Endothelial cell of umbilical vein (primary cell): ENCODE data around the gene TRIM3. TPM values are rescaled to one million over a fixed set of nuclear protein-coding genes. Genes with fewer than 3 reads are reported as not detected.

Source experiments
- BruUV-seq: library from RNA; stranded (reverse); fragments of 400-500 nt; replicated peaks from 2 replicates; lab custom pipeline; 2021; lab: Mats Ljungman, UMichigan
- CTCF ChIA-PET: fragments of 300-600, 350-600 bp; sonication (Branson Sonifier 250); formaldehyde crosslinking; loops from one replicate; lab custom pipeline; 2021; ENCODE audit warnings: antibody characterized with exemption, inconsistent platforms; lab: Charles Lee
- POLR2A ChIA-PET: fragments of 300-600, 350-600 bp; sonication (Branson Sonifier 250); formaldehyde crosslinking; loops from one replicate; lab custom pipeline; 2021; ENCODE audit warnings: antibody characterized with exemption, inconsistent platforms; lab: Charles Lee
- DNase-seq: peaks from one replicate; pipeline ENCODE4 v3.0.0-alpha.2; 2011; ENCODE audit warnings: low read depth, low spot score
- FAIRE-seq: peaks from 2 replicates; lab custom pipeline; 2011; peaks lifted over from hg19 to GRCh38; lab: Jason Lieb, UNC
- H2AFZ ChIP-seq: 2 replicates; pipeline ENCODE4 v1.6.0; 2012; ENCODE audit warnings: low read depth, low read length, control low read depth, inconsistent platforms
- H3K27ac ChIP-seq: 2 replicates; pipeline ENCODE4 v1.5.1; 2011; ENCODE audit warnings: low read depth, mild to moderate bottlenecking, control low read depth, low read length, moderate library complexity; ENCODE audit not compliant: insufficient read depth
- H3K27me3 ChIP-seq, 2 experiments: 2 replicates each; pipeline versions ENCODE4 v1.6.0 to v1.6.1; 2011; ENCODE audit warnings: low read length in 2 of 2, mixed read lengths in 1 of 2; ENCODE audit not compliant: control insufficient read depth in 2 of 2, insufficient read depth in 2 of 2
- H3K36me3 ChIP-seq, 2 experiments: 2 replicates in 1 of 2; 3 replicates in 1 of 2; pipeline ENCODE4 v1.5.1; 2011; ENCODE audit warnings: low read length in 2 of 2, mild to moderate bottlenecking in 1 of 2, moderate library complexity in 1 of 2; ENCODE audit not compliant: control insufficient read depth in 2 of 2, insufficient read depth in 2 of 2; ENCODE audit errors: extremely low read depth in 1 of 2
- H3K4me1 ChIP-seq: 3 replicates; pipeline ENCODE4 v1.5.1; 2011; ENCODE audit warnings: mild to moderate bottlenecking, low read length; ENCODE audit not compliant: control insufficient read depth, insufficient read depth; ENCODE audit errors: extremely low read depth
- H3K4me2 ChIP-seq: 2 replicates; pipeline ENCODE4 v1.6.1; 2011; ENCODE audit warnings: low read length, control low read depth, mixed read lengths; ENCODE audit not compliant: insufficient read depth
- H3K4me3 ChIP-seq, 3 experiments: fragments of 200-600 bp in 1 of 3; sonication (generic), shearing (Covaris generic) in 1 of 3; replicated peaks in 1 of 3; 2 replicates each; pipeline ENCODE4 v1.5.1; 2011 to 2016; ENCODE audit warnings: control low read depth in 3 of 3, low read length in 3 of 3, mild to moderate bottlenecking in 2 of 3, inconsistent platforms in 1 of 3, low read depth in 1 of 3, moderate library complexity in 1 of 3; ENCODE audit not compliant: insufficient read depth in 1 of 3
- H3K79me2 ChIP-seq: 2 replicates; pipeline ENCODE4 v1.6.0; 2012; ENCODE audit warnings: low read length, inconsistent platforms; ENCODE audit not compliant: control insufficient read depth, insufficient read depth
- H3K9ac ChIP-seq: replicated peaks from 2 replicates; pipeline ENCODE3; 2011; ENCODE audit warnings: low read length, control low read depth; ENCODE audit not compliant: insufficient read depth; ENCODE audit errors: extremely low read depth
- H3K9me1 ChIP-seq: replicated peaks from 3 replicates; pipeline ENCODE4 v1.6.0; 2011; ENCODE audit warnings: mild to moderate bottlenecking, low read length; ENCODE audit not compliant: control insufficient read depth, insufficient read depth; ENCODE audit errors: extremely low read depth
- H3K9me3 ChIP-seq: replicated peaks from 2 replicates; pipeline ENCODE4 v1.5.1; 2012; ENCODE audit warnings: low read length, inconsistent platforms; ENCODE audit not compliant: control insufficient read depth, insufficient read depth
- H4K20me1 ChIP-seq: replicated peaks from 2 replicates; pipeline ENCODE3; 2011; ENCODE audit warnings: mild to moderate bottlenecking, low read length; ENCODE audit not compliant: control insufficient read depth, insufficient read depth; ENCODE audit errors: extremely low read depth
- CTCF ChIP-seq, 2 donors: IDR thresholded peaks; 1 replicate in 1 of 2; 2 replicates in 1 of 2; pipeline ENCODE4 v1.5.1; 2011; ENCODE audit warnings: low read length in 2 of 2, mild to moderate bottlenecking in 2 of 2, moderate library complexity in 2 of 2, control low read depth in 1 of 2, inconsistent platforms in 1 of 2, low read depth in 1 of 2; ENCODE audit not compliant: insufficient read depth in 1 of 2; ENCODE audit errors: extremely low read depth in 1 of 2
- EZH2 ChIP-seq: IDR thresholded peaks from 2 replicates; pipeline ENCODE4 v1.6.1; 2012; ENCODE audit warnings: borderline replicate concordance, low read depth, mild to moderate bottlenecking, moderate library complexity, low read length, inconsistent platforms; ENCODE audit not compliant: severe bottlenecking
- FOS ChIP-seq: IDR thresholded peaks from 2 replicates; pipeline ENCODE4 v1.6.1; 2011; ENCODE audit warnings: mild to moderate bottlenecking, low read length, moderate library complexity, borderline replicate concordance; ENCODE audit not compliant: insufficient read depth
- GATA2 ChIP-seq: IDR thresholded peaks from 2 replicates; pipeline ENCODE4 v1.7.0; 2011; ENCODE audit warnings: low read depth, mild to moderate bottlenecking, moderate library complexity, mixed read lengths, low read length; ENCODE audit not compliant: insufficient read length, insufficient read depth
- JUN ChIP-seq: IDR thresholded peaks from 2 replicates; pipeline ENCODE4 v1.6.1; 2011; ENCODE audit warnings: borderline replicate concordance, low read depth; ENCODE audit not compliant: insufficient read length, insufficient read depth
- MAX ChIP-seq: IDR thresholded peaks from 2 replicates; pipeline ENCODE4 v1.6.1; 2011; ENCODE audit not compliant: insufficient read depth, insufficient read length
- MYC ChIP-seq: IDR thresholded peaks from one replicate; pipeline ENCODE4 v1.6.1; 2011; ENCODE audit warnings: mild to moderate bottlenecking, low read depth, low read length
- POLR2A ChIP-seq: IDR thresholded peaks from 2 replicates; pipeline ENCODE4 v1.6.1; 2012; ENCODE audit warnings: low read depth, mild to moderate bottlenecking, control low read depth, low read length
- POLR2AphosphoS5 ChIP-seq: IDR thresholded peaks from 2 replicates; pipeline ENCODE4 v1.6.1; 2012; ENCODE audit warnings: low read depth, mild to moderate bottlenecking, control low read depth, low read length, moderate library complexity; ENCODE audit not compliant: insufficient read depth
- dilution Hi-C: fragments of 300-500 bp; cut with MboI; formaldehyde crosslinking; loops from one replicate; pipeline ENCODE4 v1.15.0; 2019; ENCODE audit warnings: low sequenced_read_pairs; ENCODE audit not compliant: extremely low pct_ligation_motif_present
- intact Hi-C: fragments of 100-400 bp; cut with micrococcal nuclease; formaldehyde crosslinking; loops from one replicate; pipeline ENCODE4 v1.10.0; 2022
- polyA plus RNA-seq, 4 experiments: library from polyadenylated mRNA; depleted of rRNA in 3 of 4; stranded (reverse) in 3 of 4; unstranded in 1 of 4; fragments of >200 nt; gene quantifications; 2 replicates each; pipeline versions ENCODE4 v1.2.1 to v1.2.3, GENCODE V29; 2011 to 2012; ENCODE audit warnings: missing spikeins in 1 of 4
- total RNA-seq: library from RNA; stranded (reverse); gene quantifications from 2 replicates; pipeline ENCODE4 v1.2.3, GENCODE V29; 2021

TRIM3 gene
- total and polyA plus RNA-seq, 2 donors (not counting 3 experiments of a cell fraction or from before 2014, with no cell fraction given): 21.8 to 29.2 TPM

DNA sequence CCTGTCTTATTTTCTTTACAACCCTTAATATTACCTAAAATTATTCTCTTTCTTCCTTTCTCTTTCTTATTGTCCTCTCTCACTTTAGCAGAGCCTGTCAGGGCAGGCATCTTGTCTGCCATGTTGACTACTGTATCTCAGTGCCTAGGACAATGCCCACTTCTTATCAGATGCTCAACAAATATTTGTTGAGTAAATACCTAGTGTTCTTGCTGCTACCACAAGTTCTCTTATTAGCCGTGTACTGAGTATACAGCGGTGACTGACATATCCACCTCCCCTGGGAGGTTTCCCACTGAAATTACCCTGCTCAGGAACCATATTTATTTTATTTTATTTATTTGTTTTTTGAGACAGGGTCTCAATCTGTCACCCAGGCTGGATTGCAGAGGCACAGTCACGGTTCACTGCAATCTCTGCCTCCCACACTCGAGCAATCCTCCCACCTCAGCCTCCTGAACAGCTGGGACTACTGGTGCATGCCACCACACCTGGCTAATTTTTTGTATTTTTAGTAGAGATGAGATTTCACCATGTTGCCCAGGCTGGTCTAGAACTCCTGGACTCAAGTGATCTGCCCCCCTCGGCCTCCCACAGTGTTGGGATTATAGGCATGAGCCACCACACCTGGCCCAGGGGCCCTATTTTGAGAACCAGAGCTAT, 39.6 kb downstream of the TRIM3 start:
- BruUV-seq: no TSS peak
- DNase-seq (no peak), FAIRE-seq (no peak)
- Histone ChIP-seq H3K27me3 (no peaks in the 10 kb centered on the region), H3K79me2 (no peaks in the 10 kb centered on the region), H3K27ac (no peak overlapping the region), H3K36me3 (no peaks in the 10 kb centered on the region), H3K9me1 (no peaks in the 10 kb centered on the region), H3K4me3 (no peak overlapping the region), H4K20me1 (no peaks in the 10 kb centered on the region), H3K9ac (no peak overlapping the region), H3K9me3 (no peaks in the 10 kb centered on the region), H2AFZ (no peak overlapping the region), H3K4me2 (no peak overlapping the region), H3K4me1 (no peaks in the 10 kb centered on the region)
- intact Hi-C loops: no loop called here
- ChIA-PET POLR2A (no interaction called here), CTCF (interaction anchor here (0.7 to 6.8 kb wide), 3 partner anchors 10 to 55 kb away, joined by 4 to 46 read pairs (median 5); partner anchors contain the start of gene APBB1)
- TF ChIP-seq POLR2A: no peak
- no peak for TF ChIP-seq MYC
- no peak for TF ChIP-seq FOS
- no peak for TF ChIP-seq CTCF (IDR thresholded peaks at IDR 0.05; ENCODE audit: extremely low read depth in 1 of 2, insufficient read depth in 1 of 2, low read depth in 1 of 2, low read length in 2 of 2)
- no peak for TF ChIP-seq POLR2AphosphoS5
- no peak for TF ChIP-seq EZH2
- no peak for TF ChIP-seq GATA2
- no peak for TF ChIP-seq JUN
- no peak for TF ChIP-seq MAX
- dilution Hi-C loops: no loop called here
